GM19099 (cell line): ENCODE results near the gene PPP1R15B.
A peak's percentile ranks its signal among the peaks of the same experiment; 100 is the strongest.

Experiments used
- POLR2A ChIP-seq: IDR thresholded peaks from 3 replicates; pipeline ENCODE4 v1.6.1; 2011; ENCODE audit warnings: low read depth; ENCODE audit not compliant: insufficient read length; ENCODE audit errors: extremely low read depth

Gene PPP1R15B

DNA sequence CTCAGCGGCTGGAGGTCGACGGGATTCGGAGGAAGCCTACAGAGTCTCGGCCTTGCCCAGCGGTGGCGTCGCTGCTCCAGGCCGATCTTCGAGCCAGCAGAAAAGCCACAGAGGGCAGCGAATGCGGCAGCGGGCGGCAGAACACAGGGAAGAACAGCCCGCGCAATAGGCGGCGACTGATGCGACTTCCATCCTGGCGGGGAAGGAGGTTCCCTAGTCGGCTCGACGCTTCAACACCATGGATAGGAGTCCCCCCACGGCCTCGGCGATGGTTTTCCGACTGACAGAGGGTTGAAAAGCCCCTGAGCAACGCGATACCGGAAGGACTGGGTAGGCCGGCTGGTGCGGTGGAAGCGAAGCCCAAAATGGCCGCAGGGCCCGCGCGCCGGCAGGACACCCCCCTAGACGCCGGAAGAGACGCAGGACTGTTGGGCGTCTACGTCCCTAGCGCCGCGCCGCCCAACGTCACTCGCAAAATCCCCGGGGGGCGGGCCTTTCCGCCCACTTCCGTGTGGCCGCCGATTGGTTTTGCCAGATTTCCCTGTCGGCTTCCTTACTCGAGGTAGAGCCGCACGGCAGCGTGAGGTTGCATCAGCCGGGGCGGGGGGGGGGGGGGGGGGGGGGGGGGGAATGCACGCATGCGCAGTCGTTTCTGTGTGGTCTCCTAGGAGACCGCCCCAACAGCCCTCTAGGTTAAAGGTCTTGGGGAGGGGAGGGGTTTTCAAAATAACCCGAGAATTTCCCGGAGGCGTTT, at the start of gene PPP1R15B:
Gene PPP1R15B, minus strand, starts transcription at position 367 of the 754 bp plus-strand sequence. CDS start 406 bp downstream, outside the sequence.
- peak; percentile 98 for TF ChIP-seq POLR2A

DNA sequence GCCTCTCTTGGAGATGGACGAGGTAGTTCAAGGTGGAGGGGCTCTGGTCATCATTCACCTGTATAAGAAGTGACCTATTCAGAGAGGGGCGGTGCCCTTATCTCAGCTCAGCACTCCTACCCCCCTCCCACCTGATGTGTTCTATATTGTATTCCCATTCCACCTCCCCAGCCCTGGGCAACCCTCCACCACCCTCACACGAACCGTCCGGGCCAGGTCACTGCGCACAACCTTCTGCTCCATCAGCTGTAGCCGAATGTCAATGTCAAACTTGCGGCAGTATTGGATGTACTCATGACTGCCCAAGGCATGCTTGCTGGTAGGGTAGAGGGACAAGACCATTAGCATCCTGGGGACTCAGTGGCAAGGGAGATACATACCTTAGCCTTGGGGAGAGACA, 48.7 kb upstream of the PPP1R15B start:
- no peak for TF ChIP-seq POLR2A

DNA sequence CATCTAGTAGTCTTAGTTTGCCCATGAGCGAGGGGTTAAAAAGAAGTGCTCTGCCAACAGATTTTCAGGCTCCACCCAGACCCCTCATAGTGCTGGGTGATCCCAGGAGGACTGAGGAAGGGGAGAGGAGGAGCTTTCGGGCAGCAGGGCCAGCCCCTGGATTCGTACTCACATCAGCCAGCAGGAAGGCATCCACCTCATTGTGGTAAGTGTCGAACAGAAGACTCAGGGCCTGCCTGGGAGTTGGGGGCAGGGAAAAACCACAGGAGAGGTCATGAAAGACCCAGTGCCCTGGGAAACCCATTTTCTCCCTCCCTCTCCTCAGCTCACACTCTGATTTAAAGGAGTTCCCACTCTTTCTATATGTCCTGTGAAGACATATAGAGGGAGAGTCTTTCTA, 48.1 kb upstream of the PPP1R15B start:
- TF ChIP-seq POLR2A, result no peak

DNA sequence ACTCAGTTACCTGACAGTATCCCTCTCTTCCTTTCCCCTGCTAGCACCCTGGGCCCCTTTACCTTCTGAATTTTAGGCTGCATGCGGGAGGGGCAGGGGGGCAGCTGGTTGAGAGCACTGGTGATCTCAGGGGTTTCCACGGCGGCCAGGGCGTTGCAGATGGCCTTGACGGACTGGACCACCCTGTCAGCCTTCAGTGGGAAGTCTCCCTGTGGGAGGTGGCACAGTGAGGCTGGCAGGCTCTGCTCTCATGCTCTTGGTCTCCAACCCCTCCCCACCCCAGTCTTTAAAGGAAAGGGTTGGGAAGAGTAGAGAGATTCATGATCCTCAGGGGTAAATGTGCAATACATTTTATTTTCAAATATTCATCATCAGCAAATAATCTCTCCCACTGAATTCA, 46.0 kb upstream of the PPP1R15B start:
- TF ChIP-seq POLR2A, result no peak

DNA sequence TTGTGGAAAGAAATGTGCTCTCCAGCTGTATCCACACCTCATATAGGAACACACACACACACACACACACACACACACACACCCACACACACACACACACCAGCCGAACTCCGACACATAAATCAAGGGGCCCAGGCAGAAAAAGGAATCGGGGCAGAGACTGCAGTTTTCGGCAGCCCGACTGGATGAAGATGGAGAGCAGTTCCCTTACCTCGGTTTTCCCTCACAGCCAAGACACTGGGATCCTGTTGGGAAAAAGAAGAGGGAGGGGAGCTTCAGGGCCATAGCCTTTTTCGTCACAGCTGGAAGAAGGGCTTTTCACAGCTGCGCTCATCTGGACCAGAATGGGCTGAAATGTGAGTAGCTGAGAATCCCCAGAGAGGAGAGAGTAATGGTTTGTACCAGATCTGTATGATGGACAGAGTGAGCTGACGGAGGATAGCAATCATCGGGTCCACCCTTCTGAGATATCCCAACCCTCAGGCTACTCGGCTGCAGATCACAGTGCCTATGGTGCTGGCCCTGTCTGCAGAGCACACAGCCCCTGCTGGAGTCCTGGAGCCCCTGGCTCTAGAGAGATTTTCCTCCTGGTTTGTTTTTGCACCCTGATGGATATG, 45.3 kb upstream of the PPP1R15B start:
- TF ChIP-seq POLR2A, result no peak

DNA sequence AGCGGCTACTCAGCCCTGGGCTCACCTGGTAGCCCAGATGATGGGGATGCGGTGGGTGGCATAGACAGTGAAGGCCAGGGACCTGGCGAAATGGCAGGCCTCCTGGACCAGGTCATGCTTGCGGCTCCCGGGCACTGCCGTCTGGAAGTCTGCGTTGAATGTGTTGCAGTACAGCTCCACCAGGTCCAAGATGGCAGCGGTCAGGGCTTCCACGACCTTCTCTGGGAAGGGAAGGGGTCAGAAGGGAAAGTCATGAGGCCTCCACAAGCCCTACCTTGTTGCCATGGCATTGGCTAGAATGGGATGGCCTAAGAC, 44.2 kb upstream of the PPP1R15B start:
- no peak for TF ChIP-seq POLR2A

DNA sequence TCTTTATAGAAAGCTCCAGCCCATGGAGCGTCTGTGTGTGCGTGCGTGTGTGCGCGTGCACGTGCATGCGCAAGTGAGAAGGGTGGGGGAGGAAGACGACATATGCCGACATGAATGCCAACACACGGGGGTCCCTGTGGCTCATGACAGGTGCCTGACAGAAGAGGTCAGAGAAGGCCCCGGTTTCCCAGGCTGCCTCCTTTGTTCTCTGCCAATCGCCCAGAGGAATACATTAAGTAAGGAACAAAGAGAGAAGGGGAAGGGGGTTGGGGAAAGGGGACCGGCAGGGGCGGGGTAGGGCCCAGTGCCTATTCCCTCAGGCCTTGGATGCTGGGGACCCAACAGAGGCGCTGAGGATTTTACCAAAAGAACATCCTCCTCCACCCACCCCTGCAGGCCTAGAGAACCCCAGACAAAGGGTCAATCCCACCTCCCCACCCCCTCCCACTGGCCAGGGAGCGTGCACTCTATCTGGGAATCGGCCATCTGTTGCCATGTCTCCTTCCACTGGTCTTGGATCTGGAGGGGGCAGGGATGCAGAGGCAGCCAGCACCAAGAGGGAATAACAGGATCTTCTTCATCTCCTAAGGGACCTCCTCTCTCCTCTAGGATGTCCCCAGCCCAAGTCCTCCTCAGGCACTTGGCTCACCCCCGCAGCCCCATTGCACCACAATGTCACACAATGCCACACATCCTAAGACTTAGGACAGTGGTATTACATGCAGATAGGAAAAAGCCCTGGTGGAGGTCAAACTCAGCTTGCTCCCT, 43.6 kb upstream of the PPP1R15B start:
- no peak for TF ChIP-seq POLR2A

DNA sequence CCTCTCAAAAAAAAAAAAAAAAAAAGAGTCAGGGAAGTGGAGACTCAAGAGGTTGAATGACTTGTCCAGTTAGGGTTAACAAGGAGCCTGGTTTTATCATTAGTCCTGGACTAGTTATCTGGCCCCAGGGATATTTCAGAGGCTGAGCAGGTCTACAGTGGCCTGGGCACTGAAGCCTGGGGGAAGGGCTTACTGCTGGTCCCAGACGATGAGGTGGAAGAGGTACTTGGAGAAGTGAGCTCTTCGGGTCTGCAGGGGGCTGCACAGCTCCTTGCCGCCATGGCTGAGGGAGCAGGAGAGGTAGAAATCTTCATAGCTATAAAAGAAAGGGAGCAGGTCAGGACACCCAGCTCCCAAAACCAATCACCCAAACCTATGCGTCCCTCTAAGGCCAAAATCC, 42.9 kb upstream of the PPP1R15B start:
- no peak for TF ChIP-seq POLR2A

DNA sequence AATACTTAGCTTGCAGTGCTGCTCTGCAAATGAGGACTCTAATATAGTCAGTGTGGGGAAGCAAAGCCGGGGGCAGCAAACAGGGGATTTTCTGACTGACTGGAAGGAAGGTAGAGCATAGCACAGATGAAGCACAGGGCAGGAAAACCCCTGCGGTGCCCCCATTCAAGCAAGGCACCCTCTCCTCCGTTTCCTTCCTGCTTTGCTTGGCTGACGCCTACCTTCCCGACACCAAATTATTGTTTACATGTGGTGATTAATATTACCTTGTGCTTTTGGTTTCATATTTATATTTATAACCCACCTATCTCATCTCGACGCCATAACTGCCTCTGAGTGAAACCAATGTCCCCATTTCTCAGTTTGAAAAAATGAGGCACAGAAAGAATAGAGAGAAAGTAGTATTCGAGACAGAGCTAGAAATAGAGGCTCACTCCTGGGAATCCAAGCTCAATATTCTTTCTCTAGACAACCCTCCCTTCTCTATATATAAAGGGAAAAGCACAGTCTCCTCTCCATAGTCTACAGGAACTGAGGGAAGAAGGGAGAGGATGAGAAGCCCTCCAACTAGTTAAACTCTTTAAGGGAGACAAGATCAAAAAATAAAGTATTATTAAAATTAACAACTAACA, 41.6 kb upstream of the PPP1R15B start:
- no peak for TF ChIP-seq POLR2A

DNA sequence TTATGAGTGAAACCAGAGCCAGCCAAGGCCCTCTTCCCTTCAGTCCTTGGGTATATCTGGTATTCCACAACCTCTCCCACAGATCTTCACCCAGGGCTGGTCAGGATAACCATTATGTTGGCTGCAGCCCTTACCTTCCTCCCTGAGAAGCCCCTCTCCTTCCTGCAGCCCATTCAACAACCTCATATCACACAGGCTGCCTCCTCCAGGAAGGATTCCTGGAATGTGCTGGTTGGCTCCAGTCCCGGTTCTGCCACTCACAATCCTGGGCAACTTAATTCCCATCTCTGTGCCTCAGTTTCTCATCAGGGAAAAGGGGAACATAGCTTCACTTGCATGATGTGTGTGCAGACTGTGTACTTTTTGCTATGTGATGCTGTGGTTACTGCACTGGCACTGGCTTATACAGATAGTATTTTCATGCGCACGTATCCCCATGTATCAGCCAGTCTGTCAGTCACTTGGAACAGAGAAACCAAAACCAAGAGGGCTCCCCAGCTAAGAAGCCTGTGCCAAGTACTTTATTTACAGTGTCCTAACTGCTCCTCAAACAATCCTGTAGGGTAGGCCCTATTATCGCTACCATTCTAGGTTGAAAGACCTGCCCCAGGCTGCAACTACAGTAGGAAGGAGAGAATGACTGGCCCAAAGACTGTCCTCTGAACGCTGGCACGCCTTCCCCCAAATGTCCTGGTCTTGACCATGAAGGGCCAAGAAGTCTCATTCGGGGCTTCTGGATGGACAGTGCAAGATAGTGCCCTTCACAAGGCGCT, 39.9 kb upstream of the PPP1R15B start:
- TF ChIP-seq POLR2A, result no peak

DNA sequence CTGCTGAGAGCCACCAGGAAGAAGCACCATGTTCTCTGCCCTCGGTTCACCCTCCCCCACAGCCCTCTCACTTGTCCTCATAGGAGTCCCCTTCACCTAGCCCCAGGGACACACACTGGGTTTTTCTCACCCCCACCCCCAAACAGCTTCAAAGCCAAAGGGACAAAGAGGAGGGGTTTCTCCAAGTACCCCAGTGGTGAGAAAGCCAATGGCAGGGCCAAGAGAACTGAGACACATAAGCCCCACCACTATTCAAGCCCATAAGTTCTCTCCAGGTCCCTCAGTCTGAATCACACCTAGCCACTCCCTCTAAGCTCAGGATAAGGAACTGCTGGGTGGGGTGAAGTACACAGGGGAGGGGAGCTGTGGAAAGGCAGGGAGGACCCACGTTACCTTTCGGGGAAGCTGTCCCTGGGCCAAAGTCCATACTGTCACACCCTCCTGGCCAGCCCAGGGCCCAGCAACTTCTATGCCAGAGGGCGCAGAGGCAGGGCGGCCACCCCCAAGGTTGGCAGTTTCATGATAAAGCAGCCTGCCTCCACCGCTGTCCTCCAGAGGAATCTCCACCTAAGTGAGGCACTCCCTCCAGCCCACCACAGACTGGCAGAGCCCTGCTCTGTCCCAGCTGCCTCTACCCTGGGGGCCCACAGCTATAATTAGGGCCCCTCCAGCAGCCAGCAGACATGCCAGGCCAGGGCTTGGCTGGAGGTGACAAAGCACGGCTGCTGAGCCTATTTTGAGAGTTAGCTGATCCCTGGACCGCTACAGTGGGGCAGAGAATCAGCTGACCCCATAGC, 39.0 kb upstream of the PPP1R15B start:
- TF ChIP-seq POLR2A, result no peak

DNA sequence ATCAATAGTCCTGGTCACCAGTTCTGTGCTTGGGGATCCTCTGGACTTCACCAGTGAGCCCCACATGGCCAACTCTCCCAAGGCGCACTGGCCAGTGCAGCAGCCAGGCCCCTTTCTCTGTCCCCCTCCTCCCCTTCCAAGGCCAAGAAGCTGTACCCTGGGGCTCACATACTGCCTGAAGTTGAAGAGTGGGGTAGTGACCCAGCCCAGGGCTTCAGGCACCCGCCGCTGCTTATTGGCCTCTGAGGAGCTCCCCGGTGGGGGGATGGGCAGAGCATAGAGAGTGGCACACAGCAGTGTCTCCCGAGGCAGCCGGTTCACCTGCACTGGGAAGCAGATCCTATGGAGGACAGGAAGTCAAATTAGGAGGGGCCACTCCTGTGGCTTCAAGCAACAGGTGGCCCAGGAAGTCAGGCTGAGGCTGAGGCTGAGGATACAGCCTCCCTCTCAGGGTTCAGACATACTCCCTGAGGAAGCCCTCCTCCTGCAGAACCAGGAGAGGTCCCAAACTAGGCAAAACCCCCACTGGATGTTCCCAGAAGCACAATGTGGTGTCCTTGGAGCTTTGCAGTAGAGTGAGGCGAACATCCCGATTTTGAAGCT, 38.2 kb upstream of the PPP1R15B start:
- TF ChIP-seq POLR2A, result no peak

DNA sequence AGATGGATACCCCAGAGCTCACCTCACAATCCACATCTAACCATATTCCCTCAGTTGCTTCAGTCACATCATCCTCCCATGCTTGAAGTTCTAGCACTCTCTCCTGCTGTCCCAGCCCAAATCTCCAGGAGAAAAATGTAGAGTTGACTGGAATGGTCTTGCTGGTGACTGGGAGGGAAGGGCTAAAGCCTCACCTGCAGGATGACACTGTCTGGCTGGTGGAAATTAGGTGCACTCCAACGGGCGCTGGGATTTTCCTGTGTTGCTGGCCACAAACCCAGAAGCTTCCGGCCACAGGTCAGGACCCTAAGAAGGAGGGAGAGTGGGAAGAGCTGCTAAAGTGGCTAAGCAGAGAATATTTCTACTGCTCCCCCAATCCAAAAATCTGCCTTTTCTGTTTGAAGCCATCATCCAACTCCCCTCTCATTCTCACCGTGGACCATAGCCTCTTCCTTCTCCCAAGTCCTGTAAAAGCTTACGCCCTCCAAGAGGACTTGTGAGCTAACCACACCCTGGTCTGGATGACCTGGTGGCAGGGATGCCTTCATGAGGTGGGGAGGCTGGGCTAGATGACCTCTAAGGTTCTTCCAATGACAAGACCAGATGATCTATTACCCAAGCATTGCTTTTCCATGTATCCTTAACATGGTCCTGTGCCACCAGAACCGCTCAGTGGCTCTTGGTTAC, 37.5 kb upstream of the PPP1R15B start:
- no peak for TF ChIP-seq POLR2A
